H1 (cell line): ENCODE data around the gene GPR87. TPM values are rescaled to one million over a fixed set of nuclear protein-coding genes. Genes with fewer than 3 reads are reported as not detected.

Experiments used
- CTCF ChIA-PET: fragments of 300-600 bp; sonication (Branson Sonifier 250); formaldehyde crosslinking; loops from one replicate; lab custom pipeline; 2021; ENCODE audit not compliant: partially characterized antibody; lab: Charles Lee
- POLR2A ChIA-PET: fragments of 300-600 bp; sonication (Branson Sonifier 250); formaldehyde crosslinking; loops from one replicate; lab custom pipeline; 2021; ENCODE audit warnings: inconsistent platforms; ENCODE audit not compliant: partially characterized antibody; lab: Charles Lee
- DNase-seq, 2 experiments: peaks; one replicate each; pipeline versions ENCODE4 v3.0.0 to v3.0.0-alpha.2; 2010 to 2022; ENCODE audit warnings: low spot score in 2 of 2, low read depth in 1 of 2, mixed read lengths in 1 of 2
- FAIRE-seq: peaks from 2 replicates; lab custom pipeline; 2011; peaks lifted over from hg19 to GRCh38; lab: Jason Lieb, UNC
- H2AFZ ChIP-seq: 2 replicates; pipeline ENCODE4 v1.8.1; 2012; ENCODE audit warnings: low read length, inconsistent platforms
- H2AK5ac ChIP-seq: 2 replicates; pipeline ENCODE4 v1.6.1; 2013; ENCODE audit warnings: low read depth, low read length
- H2BK120ac ChIP-seq: replicated peaks from 2 replicates; pipeline ENCODE3; 2013; ENCODE audit warnings: low read depth, low read length, inconsistent platforms
- H2BK12ac ChIP-seq: 2 replicates; pipeline ENCODE4 v1.6.1; 2013; ENCODE audit warnings: low read depth, low read length
- H2BK15ac ChIP-seq: 2 replicates; pipeline ENCODE4 v1.6.1; 2013; ENCODE audit warnings: low read length
- H2BK20ac ChIP-seq: 2 replicates; pipeline ENCODE4 v1.6.1; 2013; ENCODE audit warnings: low read length
- H2BK5ac ChIP-seq: 2 replicates; pipeline ENCODE4 v1.6.1; 2013; ENCODE audit warnings: low read depth, low read length
- H3K14ac ChIP-seq: 2 replicates; pipeline ENCODE4 v1.6.1; 2013; ENCODE audit warnings: inconsistent platforms; ENCODE audit not compliant: insufficient read length
- H3K18ac ChIP-seq: 2 replicates; pipeline ENCODE4 v1.6.1; 2013; ENCODE audit warnings: low read length; ENCODE audit errors: extremely low read depth
- H3K23ac ChIP-seq: 2 replicates; pipeline ENCODE4 v1.6.1; 2013; ENCODE audit warnings: inconsistent platforms; ENCODE audit not compliant: insufficient read length
- H3K23me2 ChIP-seq: 2 replicates; pipeline ENCODE4 v1.6.1; 2013; ENCODE audit warnings: low read depth, low read length
- H3K27ac ChIP-seq: 2 replicates; pipeline ENCODE4 v1.6.1; 2011; ENCODE audit warnings: low read depth, low read length, inconsistent platforms
- H3K27me3 ChIP-seq, 4 experiments: replicated peaks in 1 of 4; 1 replicate in 1 of 4; 2 replicates in 3 of 4; pipeline versions ENCODE4 v1.6.1 to v1.8.1; 2011 to 2013; ENCODE audit warnings: low read length in 3 of 4, mild to moderate bottlenecking in 3 of 4, inconsistent platforms in 2 of 4, mixed read lengths in 2 of 4, moderate library complexity in 1 of 4; ENCODE audit not compliant: control insufficient read depth in 3 of 4, insufficient read depth in 3 of 4; ENCODE audit errors: extremely low read depth in 1 of 4
- H3K36me3 ChIP-seq, 4 experiments: 2 replicates each; pipeline versions ENCODE4 v1.6.1 to v1.8.1; 2011 to 2013; ENCODE audit warnings: mild to moderate bottlenecking in 4 of 4, low read length in 3 of 4, moderate library complexity in 2 of 4, control low read depth in 1 of 4, inconsistent platforms in 1 of 4; ENCODE audit not compliant: insufficient read depth in 4 of 4, control insufficient read depth in 2 of 4
- H3K4ac ChIP-seq: replicated peaks from 2 replicates; pipeline ENCODE3; 2013; ENCODE audit warnings: low read length, low read depth, mixed read lengths, inconsistent platforms; ENCODE audit not compliant: insufficient read length
- H3K4me1 ChIP-seq, 4 experiments: replicated peaks in 1 of 4; 1 replicate in 1 of 4; 2 replicates in 3 of 4; pipeline versions ENCODE4 v1.6.1 to v1.8.1; 2011 to 2013; ENCODE audit warnings: low read length in 3 of 4, inconsistent platforms in 2 of 4, mixed read lengths in 1 of 4; ENCODE audit not compliant: insufficient read depth in 4 of 4, control insufficient read depth in 3 of 4
- H3K4me2 ChIP-seq, 2 experiments: 2 replicates each; pipeline versions ENCODE4 v1.6.1 to v1.8.1; 2011 to 2013; ENCODE audit warnings: low read depth in 2 of 2, low read length in 2 of 2, control low read depth in 1 of 2, inconsistent platforms in 1 of 2, mild to moderate bottlenecking in 1 of 2; ENCODE audit not compliant: insufficient read depth in 1 of 2
- H3K4me3 ChIP-seq, 4 experiments: fragments of 200-600, 300-600 bp in 1 of 4; sonication (generic), shearing (Covaris generic), sonication (Bioruptor Twin) in 1 of 4; 2 replicates each; pipeline versions ENCODE4 v1.5.1 to v1.8.1; 2011 to 2016; ENCODE audit warnings: low read length in 4 of 4, low read depth in 3 of 4, control low read depth in 2 of 4, inconsistent platforms in 2 of 4, mild to moderate bottlenecking in 2 of 4, mixed read lengths in 1 of 4, moderate library complexity in 1 of 4; ENCODE audit not compliant: insufficient read depth in 2 of 4; ENCODE audit errors: extremely low read depth in 1 of 4
- H3K56ac ChIP-seq: replicated peaks from 2 replicates; pipeline ENCODE3; 2013; ENCODE audit warnings: low read depth, mild to moderate bottlenecking, mixed read lengths, low read length, inconsistent platforms; ENCODE audit not compliant: insufficient read length
- H3K79me1 ChIP-seq: 2 replicates; pipeline ENCODE4 v1.6.1; 2013; ENCODE audit warnings: low read depth, low read length, control low read depth
- H3K79me2 ChIP-seq, 2 experiments: 2 replicates each; pipeline versions ENCODE4 v1.6.1 to v1.8.1; 2012 to 2013; ENCODE audit warnings: low read length in 2 of 2, mild to moderate bottlenecking in 2 of 2, inconsistent platforms in 1 of 2; ENCODE audit not compliant: insufficient read depth in 2 of 2, control insufficient read depth in 1 of 2
- H3K9ac ChIP-seq, 4 experiments: replicated peaks in 1 of 4; 1 replicate in 1 of 4; 2 replicates in 3 of 4; pipeline versions ENCODE4 v1.6.1 to v1.8.1; 2011 to 2013; ENCODE audit warnings: low read depth in 3 of 4, low read length in 3 of 4, control low read depth in 2 of 4, mild to moderate bottlenecking in 2 of 4, moderate library complexity in 2 of 4, inconsistent platforms in 1 of 4; ENCODE audit errors: extremely low read depth in 1 of 4
- H3K9me3 ChIP-seq, 2 experiments: 2 replicates each; pipeline versions ENCODE4 v1.6.1 to v1.8.1; 2012 to 2013; ENCODE audit warnings: mild to moderate bottlenecking in 2 of 2, moderate library complexity in 2 of 2, control low read depth in 1 of 2, inconsistent platforms in 1 of 2, low read depth in 1 of 2, low read length in 1 of 2, mixed read lengths in 1 of 2; ENCODE audit not compliant: insufficient read depth in 2 of 2
- H4K20me1 ChIP-seq, 2 experiments: replicated peaks in 1 of 2; 2 replicates each; pipeline versions ENCODE3 to v1.8.1; 2011 to 2013; ENCODE audit warnings: inconsistent platforms in 2 of 2, low read length in 2 of 2, mild to moderate bottlenecking in 1 of 2; ENCODE audit not compliant: insufficient read depth in 2 of 2, control insufficient read depth in 1 of 2
- H4K5ac ChIP-seq: 2 replicates; pipeline ENCODE4 v1.6.1; 2013; ENCODE audit warnings: low read length, low read depth, mixed read lengths, inconsistent platforms; ENCODE audit not compliant: insufficient read length
- H4K8ac ChIP-seq: 2 replicates; pipeline ENCODE4 v1.8.0; 2013; ENCODE audit warnings: mild to moderate bottlenecking, moderate library complexity, low read length, inconsistent platforms; ENCODE audit not compliant: insufficient read depth; ENCODE audit errors: extremely low read depth
- H4K91ac ChIP-seq: replicated peaks from 2 replicates; pipeline ENCODE3; 2013; ENCODE audit warnings: low read length, mixed read lengths, inconsistent platforms; ENCODE audit not compliant: insufficient read length
- BCL11A ChIP-seq, 2 experiments: IDR thresholded peaks; one replicate each; pipeline ENCODE4 v1.6.1; 2011; ENCODE audit warnings: low read depth in 2 of 2, low read length in 2 of 2, mild to moderate bottlenecking in 2 of 2
- KDM5A ChIP-seq: fragments of 200-600 bp; IDR thresholded peaks from 2 replicates; pipeline ENCODE4 v1.7.1; 2012; ENCODE audit warnings: mild to moderate bottlenecking, low read length, inconsistent platforms, mixed read lengths
- NRF1 ChIP-seq: IDR thresholded peaks from 2 replicates; pipeline ENCODE4 v1.6.1; 2011; ENCODE audit warnings: mild to moderate bottlenecking, low read depth, low read length, improper control_type of control experiment
- RBBP5 ChIP-seq: IDR thresholded peaks from 2 replicates; pipeline ENCODE4 v1.7.1; 2012; ENCODE audit warnings: low read depth, mild to moderate bottlenecking, inconsistent platforms, low read length, moderate library complexity, borderline replicate concordance
- SIN3A ChIP-seq, 2 experiments: IDR thresholded peaks in 1 of 2; conservative IDR thresholded peaks in 1 of 2; 2 replicates each; pipeline ENCODE4 v1.6.1; 2011 to 2012; ENCODE audit warnings: low read length in 2 of 2, improper control_type of control experiment in 1 of 2, low read depth in 1 of 2, mild to moderate bottlenecking in 1 of 2
- TAF1 ChIP-seq: IDR thresholded peaks from 2 replicates; pipeline ENCODE4 v1.6.1; 2011; ENCODE audit warnings: mild to moderate bottlenecking, low read depth, low read length
- TAF7 ChIP-seq: optimal IDR thresholded peaks from 2 replicates; pipeline ENCODE3; 2011; ENCODE audit warnings: low read depth, mild to moderate bottlenecking, inconsistent platforms, low read length, moderate library complexity, borderline replicate concordance
- WGBS, 2 experiments: shearing (Covaris generic) in 1 of 2; methylation state at CpG; one replicate each; pipeline versions ENCODE4 v1.1.6 to v1.1.7; 2013 to 2015; ENCODE audit warnings: low lambda C conversion rate in 2 of 2, mixed read lengths in 2 of 2, inconsistent platforms in 1 of 2, low coverage in 1 of 2, missing lambda C conversion rate in 1 of 2; ENCODE audit not compliant: insufficient replicate concordance in 2 of 2, insufficient coverage in 1 of 2, insufficient read length in 1 of 2; ENCODE audit errors: extremely low coverage in 1 of 2, missing lambda C conversion rate in 1 of 2; 5-methylcytosine and 5-hydroxymethylcytosine counted together
- polyA plus RNA-seq, 7 experiments: library from polyadenylated mRNA; depleted of rRNA in 3 of 7; stranded (reverse) in 5 of 7; unstranded in 2 of 7; fragments of >200 nt in 5 of 7; fragments of 200-250 nt in 2 of 7; gene quantifications; 1 replicate in 5 of 7; 2 replicates in 1 of 7; 4 replicates in 1 of 7; pipeline versions ENCODE4 v1.2.1 to v1.2.3, GENCODE V29; 2011 to 2013; ENCODE audit warnings: missing spikeins in 2 of 7, mixed read lengths in 2 of 7
- total RNA-seq: library from RNA; stranded (reverse); fragmentation: NEBNext Ultra II Directional; extraction: Animal tissue kit (Norgen Biotek cat#: 25700); gene quantifications from 2 replicates; pipeline ENCODE4 v1.2.1, GENCODE V29; 2021

GPR87 gene
- total and polyA plus RNA-seq, 2 of the 8 experiments (the other 6 are each of a cell fraction or from before 2014, with no cell fraction given), result 0.05 TPM; not detected in 1

- Histone ChIP-seq H3K4me1 (0 out of 7 replicates have a peak, but pooled peaks cover 0 to 2% (median 0%) of the 10 kb centered on the region in 4 experiments), H3K79me1 (no peaks in the 10 kb centered on the region), H2BK120ac (no peak overlapping the region), H3K4ac (no peak overlapping the region), H4K8ac (no peak overlapping the region), H3K9me3 (no peaks in the 10 kb centered on the region), H3K23ac (no peak overlapping the region), H3K23me2 (no peaks in the 10 kb centered on the region), H4K5ac (no peak overlapping the region), H2AK5ac (no peak overlapping the region), H3K36me3 (no peaks in the 10 kb centered on the region), H2BK5ac (no peak overlapping the region), H4K20me1 (no peaks in the 10 kb centered on the region), H2BK15ac (no peak overlapping the region), H3K4me3 (no peak overlapping the region), H2AFZ (no peak overlapping the region), H3K56ac (no peak overlapping the region), H3K27ac (no peak overlapping the region), H4K91ac (no peak overlapping the region), H3K27me3 (no peaks in the 10 kb centered on the region), H3K4me2 (no peak overlapping the region), H3K9ac (no peak overlapping the region), H2BK12ac (no peak overlapping the region), H3K14ac (no peak overlapping the region), H2BK20ac (no peak overlapping the region), H3K18ac (no peak overlapping the region), H3K79me2 (no peaks in the 10 kb centered on the region)
- FAIRE-seq (no peak), DNase-seq (no peak)
- POLR2A ChIA-PET, result interaction anchor here (0.7 to 1.9 kb wide), 2 partner anchors 11 to 23 kb away, joined by 3 to 4 read pairs; partner anchors contain the start of gene GPR87
- 92% methylated on average over 6 of the region's 6 CpGs; no CpG with 5 or more reads in 1 of the 2 experiments for WGBS, 2 experiments
- CTCF ChIA-PET, result interaction anchor here (0.6 to 2.6 kb wide), 12 partner anchors 9 to 71 kb away, joined by 3 to 14 read pairs (median 3); no protein-coding TSS in a partner anchor
- TF ChIP-seq RBBP5 (no peak), NRF1 (no peak), SIN3A (conservative IDR thresholded peaks at IDR 0.05 in 1 of 2, IDR thresholded peaks at IDR 0.05 in 1 of 2; ENCODE audit: low read depth in 1 of 2, low read length in 2 of 2) (no peak), BCL11A (IDR thresholded peaks at IDR 0.05; ENCODE audit: low read depth in 2 of 2, low read length in 2 of 2) (no peak), KDM5A (no peak), TAF7 (no peak), TAF1 (no peak)
These were observed 23.5 kb downstream of the GPR87 start for GRCh38 chr3:151293127-151293526.
